CD4-positive, CD25-positive, alpha-beta regulatory T cell (primary cell): ENCODE data around the gene EWSR1. TPM values are rescaled to one million over a fixed set of nuclear protein-coding genes. Genes with fewer than 3 reads are reported as not detected.

Experiments
- ATAC-seq, 2 donors: fragments of 150-1000 bp; cut with Tn5 transposase; one replicate each; pipeline ENCODE4 v1.10.0; 2021; ENCODE audit warnings: low read depth in 2 of 2, moderate number of reproducible peaks in 2 of 2, moderate library complexity in 1 of 2
- DNase-seq, 3 donors: peaks; one replicate each; pipeline versions ENCODE4 v3.0.0 to v3.0.0-alpha.2; 2012 to 2022; ENCODE audit warnings: mixed read lengths in 1 of 3
- H3K27ac ChIP-seq: one replicate; pipeline ENCODE4 v1.7.0; 2013; ENCODE audit warnings: mild to moderate bottlenecking, low read length; ENCODE audit not compliant: insufficient read depth, poor library complexity, severe bottlenecking
- H3K27me3 ChIP-seq: one replicate; pipeline ENCODE4 v1.7.0; 2013; ENCODE audit warnings: low read length; ENCODE audit not compliant: control insufficient read depth, insufficient read depth
- H3K36me3 ChIP-seq: one replicate; pipeline ENCODE4 v1.7.0; 2013; ENCODE audit warnings: mild to moderate bottlenecking, low read length, moderate library complexity; ENCODE audit not compliant: control insufficient read depth, insufficient read depth
- H3K4me1 ChIP-seq: 2 replicates; pipeline ENCODE4 v1.7.0; 2013; ENCODE audit warnings: mild to moderate bottlenecking, low read length; ENCODE audit not compliant: insufficient read depth, control insufficient read depth, poor library complexity, severe bottlenecking
- H3K4me3 ChIP-seq: one replicate; pipeline ENCODE4 v1.7.0; 2013; ENCODE audit warnings: low read depth, mild to moderate bottlenecking, low read length, moderate library complexity
- H3K9me3 ChIP-seq, 2 experiments: 1 replicate in 1 of 2; 2 replicates in 1 of 2; pipeline ENCODE4 v1.7.0; 2013; ENCODE audit warnings: low read length in 2 of 2, mild to moderate bottlenecking in 1 of 2, moderate library complexity in 1 of 2; ENCODE audit not compliant: control insufficient read depth in 2 of 2
- H3K27ac Mint-ChIP-seq, 3 donors: one replicate each; pipeline ENCODE4 v1.8.0; 2020 to 2022; ENCODE audit warnings: mild to moderate bottlenecking in 3 of 3, mixed read lengths in 3 of 3, moderate library complexity in 2 of 3
- H3K27me3 Mint-ChIP-seq: one replicate; pipeline ENCODE4 v1.8.0; 2022; ENCODE audit warnings: mild to moderate bottlenecking, mixed read lengths
- H3K36me3 Mint-ChIP-seq: one replicate; pipeline ENCODE4 v1.8.0; 2020; ENCODE audit warnings: mixed read lengths
- H3K4me1 Mint-ChIP-seq, 4 donors: one replicate each; pipeline ENCODE4 v1.8.0; 2020 to 2022; ENCODE audit warnings: mixed read lengths in 4 of 4, mild to moderate bottlenecking in 1 of 4
- H3K4me3 Mint-ChIP-seq, 4 donors: one replicate each; pipeline ENCODE4 v1.8.0; 2020 to 2022; ENCODE audit warnings: mild to moderate bottlenecking in 4 of 4, mixed read lengths in 4 of 4, moderate library complexity in 3 of 4
- H3K9me3 Mint-ChIP-seq, 7 donors: one replicate each; pipeline ENCODE4 v1.8.0; 2020 to 2022; ENCODE audit warnings: mixed read lengths in 7 of 7, mild to moderate bottlenecking in 3 of 7, moderate library complexity in 2 of 7
- polyA plus RNA-seq, 4 donors: library from polyadenylated mRNA; unstranded; fragments of 300-500 nt; fragmentation: Illumina TruSeq; gene quantifications; one replicate each; pipeline ENCODE4 v1.2.3, GENCODE V29; 2021
- total RNA-seq: library from RNA; stranded (reverse); gene quantifications from one replicate; pipeline ENCODE4 v1.2.3, GENCODE V29; 2022

The EWSR1 gene
- total and polyA plus RNA-seq, 5 donors from 2014 or later = 175 to 338 (median 198) TPM

DNA sequence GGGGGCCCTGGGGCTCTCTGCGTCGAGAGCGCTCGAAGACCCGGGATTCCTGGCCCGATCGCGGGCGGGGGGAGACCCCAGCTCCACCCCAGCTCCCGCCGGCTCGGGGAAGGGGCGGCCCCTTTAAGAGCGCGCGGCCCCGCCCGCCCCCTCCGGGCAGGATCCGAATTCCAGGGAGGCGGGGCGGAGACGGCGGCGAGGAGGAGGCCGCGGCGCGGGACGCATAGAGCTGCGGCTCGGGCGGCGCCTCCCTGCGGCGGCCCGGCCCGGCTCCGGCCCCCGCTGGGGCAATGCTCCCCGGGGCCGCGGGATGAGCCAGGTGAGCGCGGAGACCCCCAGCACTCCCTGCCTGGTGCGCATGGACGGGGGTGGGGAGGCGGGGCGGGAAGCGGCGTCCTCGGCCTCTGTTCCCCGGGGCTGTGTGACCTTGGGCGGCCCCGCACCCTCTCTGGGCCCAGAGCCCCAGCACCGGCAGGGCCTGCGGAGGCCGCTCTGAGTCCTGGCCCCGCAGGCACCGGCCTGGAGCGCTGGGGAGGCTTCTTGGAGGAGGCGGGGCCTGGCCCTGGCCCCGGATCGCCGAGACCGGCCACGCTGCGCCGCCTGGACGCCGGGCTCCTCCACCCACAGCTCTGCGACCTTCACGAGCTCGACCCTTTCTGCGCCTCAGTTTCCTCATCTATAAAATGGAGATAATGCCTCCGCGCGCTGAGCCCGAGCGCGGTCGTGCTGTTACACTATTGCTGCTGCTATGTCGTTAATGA lies 38.9 kb downstream of the EWSR1 start:
- Mint-ChIP-seq H3K9me3 (peaks cover 0 to 4% (median 0%) of the 10 kb centered on the region in 7 donors), H3K4me3 (peak overlapping the region; percentile 43 to 84 (median 70)), H3K36me3 (no peaks in the 10 kb centered on the region), H3K4me1 (peaks cover 0 to 10% (median 2%) of the 10 kb centered on the region in 4 donors), H3K27ac (no peak overlapping the region), H3K27me3 (peaks cover 35% of the 10 kb centered on the region)
- no peak overlapping the region for H3K27ac ChIP-seq
- no peaks in the 10 kb centered on the region for H3K36me3 ChIP-seq
- no peaks in the 10 kb centered on the region for H3K9me3 ChIP-seq
- H3K4me1 ChIP-seq = peaks cover 21% of the 10 kb centered on the region
- ATAC-seq (no peak), DNase-seq (no peak)
- H3K4me3 ChIP-seq = no peak overlapping the region
- peaks cover 2% of the 10 kb centered on the region for H3K27me3 ChIP-seq

DNA sequence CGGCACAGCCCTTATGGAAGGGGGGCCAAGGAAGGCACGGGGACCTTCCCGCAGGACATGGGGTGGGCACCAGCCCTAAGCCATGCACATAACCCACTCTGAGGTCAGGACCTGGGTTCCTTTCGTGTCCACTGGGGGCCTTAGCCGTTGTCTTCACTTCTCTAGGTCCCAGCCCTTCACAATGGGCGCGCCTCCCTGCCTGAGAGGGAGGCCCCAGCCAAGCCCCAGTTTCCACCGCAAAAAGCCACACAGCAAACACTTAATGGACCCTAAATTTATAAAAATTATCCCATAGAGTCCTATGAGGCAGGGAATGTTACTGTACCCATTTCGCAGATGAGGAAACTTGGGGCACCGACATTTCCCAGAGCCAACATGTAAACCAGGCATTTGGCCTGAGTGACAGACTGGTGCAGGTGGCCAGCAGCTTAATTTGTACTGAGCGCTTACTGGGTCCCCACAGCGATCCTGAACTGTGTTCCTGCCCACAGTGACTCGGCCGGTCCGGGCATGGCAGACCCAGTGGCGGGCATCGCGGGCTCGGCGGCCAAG lies 39.6 kb downstream of the EWSR1 start:
- no peaks in the 10 kb centered on the region for H3K9me3 ChIP-seq

DNA sequence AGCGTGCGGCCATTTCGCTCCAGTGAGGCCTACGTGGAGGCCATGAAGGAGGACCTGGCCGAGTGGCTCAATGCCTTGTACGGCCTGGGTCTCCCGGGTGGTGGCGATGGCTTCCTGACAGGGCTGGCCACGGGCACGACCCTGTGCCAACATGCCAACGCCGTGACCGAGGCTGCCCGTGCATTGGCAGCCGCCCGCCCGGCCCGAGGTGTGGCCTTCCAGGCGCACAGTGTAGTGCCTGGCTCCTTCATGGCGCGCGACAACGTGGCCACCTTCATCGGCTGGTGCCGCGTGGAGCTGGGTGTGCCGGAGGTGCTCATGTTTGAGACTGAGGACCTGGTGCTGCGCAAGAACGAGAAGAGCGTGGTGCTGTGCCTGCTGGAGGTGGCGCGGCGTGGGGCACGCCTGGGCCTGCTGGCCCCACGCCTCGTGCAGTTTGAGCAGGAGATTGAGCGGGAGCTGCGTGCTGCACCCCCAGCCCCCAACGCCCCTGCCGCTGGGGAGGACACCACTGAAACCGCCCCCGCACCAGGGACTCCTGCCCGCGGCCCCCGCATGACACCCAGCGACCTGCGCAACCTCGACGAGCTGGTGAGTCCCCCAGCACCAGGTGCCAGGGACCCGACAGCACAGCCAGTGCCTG lies 40.2 kb downstream of the EWSR1 start:
- no peaks in the 10 kb centered on the region for H3K9me3 ChIP-seq
- Mint-ChIP-seq H3K4me3 (no peak overlapping the region), H3K27me3 (peaks cover 43% of the 10 kb centered on the region), H3K9me3 (peaks cover 0 to 4% (median 0%) of the 10 kb centered on the region in 7 donors), H3K36me3 (no peaks in the 10 kb centered on the region), H3K4me1 (peaks cover 0 to 10% (median 2%) of the 10 kb centered on the region in 4 donors), H3K27ac (no peak overlapping the region)
- H3K4me3 ChIP-seq = no peak overlapping the region
- no peak for ATAC-seq
- no peak overlapping the region for H3K27ac ChIP-seq
- DNase-seq = no peak
- H3K4me1 ChIP-seq = peaks cover 21% of the 10 kb centered on the region
- H3K36me3 ChIP-seq = no peaks in the 10 kb centered on the region
- H3K27me3 ChIP-seq = peaks cover 2% of the 10 kb centered on the region

More for the DNA sequence above, 39.6 kb downstream of the EWSR1 start:
- DNase-seq = no peak
- Mint-ChIP-seq H3K27ac (no peak overlapping the region), H3K9me3 (peaks cover 0 to 4% (median 0%) of the 10 kb centered on the region in 7 donors), H3K4me3 (peak overlapping the region; percentile 43 to 84 (median 70)), H3K27me3 (peaks cover 41% of the 10 kb centered on the region), H3K4me1 (peaks cover 0 to 10% (median 2%) of the 10 kb centered on the region in 4 donors), H3K36me3 (no peaks in the 10 kb centered on the region)
- Histone ChIP-seq H3K27ac (no peak overlapping the region), H3K36me3 (no peaks in the 10 kb centered on the region), H3K4me1 (peaks cover 21% of the 10 kb centered on the region), H3K27me3 (peaks cover 2% of the 10 kb centered on the region), H3K4me3 (no peak overlapping the region)
- ATAC-seq = no peak

DNA sequence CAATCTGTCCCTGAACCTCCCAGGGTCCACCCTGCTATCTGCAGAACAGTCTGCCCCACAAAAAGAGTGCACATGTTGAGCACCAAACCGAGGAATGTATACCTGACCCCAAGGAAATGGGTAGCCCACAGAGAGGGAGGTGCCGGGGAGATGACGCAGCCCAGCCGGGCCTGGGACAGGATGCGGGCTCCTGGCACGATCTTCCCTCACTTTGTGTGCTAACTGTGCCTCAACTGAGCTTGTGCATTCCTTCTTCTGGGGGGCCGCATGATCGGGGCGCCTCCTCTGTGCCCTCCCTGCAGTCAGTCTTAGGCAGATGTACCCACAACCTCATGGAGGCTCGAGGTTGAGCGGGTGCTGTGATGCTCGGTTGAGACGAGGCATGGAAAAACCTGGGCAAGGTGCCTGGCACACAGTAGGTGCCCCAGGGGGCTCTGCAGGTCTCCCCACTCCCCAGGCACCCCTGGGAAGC lies 40.8 kb downstream of the EWSR1 start:
- H3K27ac Mint-ChIP-seq = no peak overlapping the region

DNA sequence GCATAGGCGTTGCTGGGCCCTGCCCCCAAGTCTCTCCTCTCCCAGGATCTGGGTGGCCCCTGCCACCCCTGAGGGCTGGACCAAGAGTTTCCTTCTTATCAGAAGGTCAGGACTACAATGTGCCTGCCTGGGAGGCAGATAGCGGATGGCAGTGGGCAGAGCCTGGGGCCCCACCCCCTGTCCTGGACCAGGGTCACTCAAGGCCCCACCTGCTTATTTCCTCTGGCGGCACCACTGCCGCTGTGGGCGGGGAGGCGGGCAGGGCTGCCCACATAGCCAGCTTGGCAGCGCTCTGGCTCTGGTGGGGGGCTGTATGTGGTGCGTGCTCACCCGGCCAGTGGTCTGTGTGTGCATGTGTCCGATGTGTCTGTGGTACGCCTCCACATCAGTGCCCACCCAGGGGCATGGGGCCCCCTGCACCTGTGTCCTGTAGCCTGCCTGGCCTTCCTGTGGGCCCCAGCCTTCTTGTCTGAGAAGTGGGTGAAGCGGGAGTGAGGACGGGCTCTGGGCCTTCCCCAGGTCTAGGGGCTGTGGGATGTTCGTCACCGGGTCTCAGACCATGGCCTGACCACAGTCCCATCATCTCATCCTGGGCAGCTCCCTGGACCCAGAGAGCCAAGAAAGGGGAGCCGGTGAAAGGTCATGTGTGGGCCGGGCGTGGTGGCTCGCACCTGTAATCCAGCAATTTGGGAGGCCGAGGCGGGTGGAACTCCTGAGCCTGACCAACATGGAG lies 41.4 kb downstream of the EWSR1 start:
- Histone ChIP-seq H3K4me3 (no peak overlapping the region), H3K9me3 (no peaks in the 10 kb centered on the region), H3K36me3 (no peaks in the 10 kb centered on the region), H3K4me1 (peaks cover 29% of the 10 kb centered on the region), H3K27me3 (peaks cover 10% of the 10 kb centered on the region), H3K27ac (no peak overlapping the region)
- H3K4me3 Mint-ChIP-seq = no peak overlapping the region
- no peak overlapping the region for H3K27ac Mint-ChIP-seq
- no peaks in the 10 kb centered on the region for H3K36me3 Mint-ChIP-seq
- peaks cover 0 to 22% (median 9%) of the 10 kb centered on the region in 4 donors for H3K4me1 Mint-ChIP-seq
- peaks cover 0 to 4% (median 0%) of the 10 kb centered on the region in 7 donors for H3K9me3 Mint-ChIP-seq
- H3K27me3 Mint-ChIP-seq = peaks cover 48% of the 10 kb centered on the region
- ATAC-seq = no peak
- DNase-seq = no peak

More for the DNA sequence above, 40.8 kb downstream of the EWSR1 start:
- H3K4me3 ChIP-seq = no peak overlapping the region
- H3K27me3 Mint-ChIP-seq = peaks cover 47% of the 10 kb centered on the region
- peaks cover 0 to 4% (median 0%) of the 10 kb centered on the region in 7 donors for H3K9me3 Mint-ChIP-seq
- peaks cover 0 to 15% (median 3%) of the 10 kb centered on the region in 4 donors for H3K4me1 Mint-ChIP-seq
- H3K27ac ChIP-seq = no peak overlapping the region
- DNase-seq = peak in 1 of 3 donors; percentile 59
- peak overlapping the region in 1 of 4 donors; percentile 56 for H3K4me3 Mint-ChIP-seq
- H3K9me3 ChIP-seq = no peaks in the 10 kb centered on the region
- H3K36me3 Mint-ChIP-seq = no peaks in the 10 kb centered on the region
- H3K4me1 ChIP-seq = peaks cover 23% of the 10 kb centered on the region
- no peak for ATAC-seq
- H3K36me3 ChIP-seq = no peaks in the 10 kb centered on the region
- H3K27me3 ChIP-seq = peaks cover 3% of the 10 kb centered on the region

DNA sequence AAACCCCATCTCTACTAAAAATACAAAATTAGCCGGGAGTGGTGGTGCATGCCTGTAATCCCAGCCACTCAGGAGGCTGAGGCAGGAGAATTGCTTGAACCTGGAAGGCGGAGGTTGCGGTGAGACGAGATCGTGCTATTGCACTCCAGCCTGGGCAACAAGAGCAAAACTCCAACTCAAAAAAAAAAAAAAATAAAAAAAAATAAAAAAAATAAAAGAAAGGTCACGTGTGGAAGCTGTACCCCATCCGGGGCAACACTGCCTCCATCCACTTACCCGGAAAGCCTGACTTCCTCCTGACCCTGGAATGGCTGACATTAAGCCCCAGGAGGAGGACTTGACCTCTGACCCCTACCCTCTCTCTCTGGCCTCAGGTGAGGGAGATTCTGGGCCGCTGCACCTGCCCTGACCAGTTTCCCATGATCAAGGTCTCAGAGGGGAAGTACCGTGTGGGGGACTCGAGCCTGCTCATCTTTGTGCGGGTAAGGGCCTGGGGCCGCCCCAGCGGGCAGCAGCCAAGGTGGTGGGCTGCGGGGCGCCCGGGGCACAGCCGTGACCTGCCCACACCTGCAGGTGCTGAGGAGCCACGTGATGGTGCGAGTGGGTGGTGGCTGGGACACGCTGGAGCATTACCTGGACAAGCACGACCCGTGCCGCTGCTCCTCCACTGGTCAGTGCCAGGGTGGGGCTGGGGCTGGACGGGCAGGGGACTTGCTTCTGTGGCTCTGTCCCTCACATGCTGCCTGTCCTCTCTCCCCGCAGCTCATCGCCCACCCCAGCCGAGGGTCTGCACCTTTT lies 42.2 kb downstream of the EWSR1 start:
- H3K27me3 ChIP-seq = peaks cover 10% of the 10 kb centered on the region
- peaks cover 37% of the 10 kb centered on the region for H3K4me1 ChIP-seq
- DNase-seq (no peak), ATAC-seq (no peak)
- no peaks in the 10 kb centered on the region for H3K36me3 Mint-ChIP-seq
- H3K9me3 Mint-ChIP-seq = peaks cover 0 to 4% (median 0%) of the 10 kb centered on the region in 7 donors
- no peaks in the 10 kb centered on the region for H3K36me3 ChIP-seq
- H3K4me3 Mint-ChIP-seq = no peak overlapping the region
- no peak overlapping the region for H3K4me3 ChIP-seq
- H3K27ac ChIP-seq = no peak overlapping the region
- H3K9me3 ChIP-seq = no peaks in the 10 kb centered on the region
- H3K27ac Mint-ChIP-seq = no peak overlapping the region
- H3K4me1 Mint-ChIP-seq = peaks cover 0 to 25% (median 10%) of the 10 kb centered on the region in 4 donors
- peaks cover 43% of the 10 kb centered on the region for H3K27me3 Mint-ChIP-seq
